Keratinocyte (primary cell): ENCODE results near the gene MYL5. TPM values are rescaled to one million over a fixed set of nuclear protein-coding genes. Genes with fewer than 3 reads are reported as not detected.

ENCODE experiments used
- DNase-seq: peaks from one replicate; pipeline ENCODE4 v3.0.0-alpha.2; 2011; ENCODE audit warnings: low read depth, missing footprints, low spot score
- FAIRE-seq: peaks from 2 replicates; lab custom pipeline; 2011; peaks lifted over from hg19 to GRCh38; lab: Jason Lieb, UNC
- H2AFZ ChIP-seq: 2 replicates; pipeline ENCODE4 v1.6.0; 2012; ENCODE audit warnings: low read length, control low read depth, inconsistent platforms; ENCODE audit not compliant: control insufficient read depth
- H3K27ac ChIP-seq: 2 replicates; pipeline ENCODE4 v1.5.1; 2011; ENCODE audit warnings: low read length; ENCODE audit not compliant: control insufficient read depth, insufficient read depth
- H3K27me3 ChIP-seq: 3 replicates; pipeline ENCODE4 v1.6.0; 2011; ENCODE audit warnings: low read length; ENCODE audit not compliant: control insufficient read depth, insufficient read depth; ENCODE audit errors: extremely low read depth
- H3K36me3 ChIP-seq, 2 experiments: 2 replicates in 1 of 2; 3 replicates in 1 of 2; pipeline ENCODE4 v1.5.1; 2011; ENCODE audit warnings: low read length in 2 of 2, mild to moderate bottlenecking in 1 of 2; ENCODE audit not compliant: control insufficient read depth in 2 of 2, insufficient read depth in 2 of 2; ENCODE audit errors: extremely low read depth in 1 of 2
- H3K4me1 ChIP-seq: 3 replicates; pipeline ENCODE4 v1.5.1; 2011; ENCODE audit warnings: low read length; ENCODE audit not compliant: control insufficient read depth, insufficient read depth; ENCODE audit errors: extremely low read depth
- H3K4me2 ChIP-seq: 3 replicates; pipeline ENCODE4 v1.6.0; 2011; ENCODE audit warnings: low read depth, low read length; ENCODE audit not compliant: control insufficient read depth, insufficient read depth; ENCODE audit errors: extremely low read depth
- H3K4me3 ChIP-seq, 3 experiments: fragments of 200-600 bp in 1 of 3; sonication (generic) in 1 of 3; 2 replicates in 2 of 3; 3 replicates in 1 of 3; pipeline ENCODE4 v1.5.1; 2011 to 2016; ENCODE audit warnings: low read length in 3 of 3, mild to moderate bottlenecking in 3 of 3, control low read depth in 2 of 3, inconsistent platforms in 1 of 3, low read depth in 1 of 3, mixed read lengths in 1 of 3, mixed run types in 1 of 3, moderate library complexity in 1 of 3; ENCODE audit not compliant: control insufficient read depth in 2 of 3, insufficient read depth in 2 of 3; ENCODE audit errors: extremely low read depth in 1 of 3
- H3K79me2 ChIP-seq: 2 replicates; pipeline ENCODE4 v1.6.0; 2012; ENCODE audit warnings: low read length; ENCODE audit not compliant: control insufficient read depth, insufficient read depth
- H3K9ac ChIP-seq: 3 replicates; pipeline ENCODE4 v1.6.0; 2011; ENCODE audit warnings: low read length; ENCODE audit not compliant: control insufficient read depth, insufficient read depth; ENCODE audit errors: extremely low read depth
- H3K9me1 ChIP-seq: 3 replicates; pipeline ENCODE4 v1.6.0; 2011; ENCODE audit warnings: low read length; ENCODE audit not compliant: control insufficient read depth, insufficient read depth; ENCODE audit errors: extremely low read depth
- H3K9me3 ChIP-seq: 2 replicates; pipeline ENCODE4 v1.5.1; 2012; ENCODE audit warnings: low read depth, low read length; ENCODE audit not compliant: control insufficient read depth
- H4K20me1 ChIP-seq: 3 replicates; pipeline ENCODE4 v1.6.0; 2011; ENCODE audit warnings: low read length; ENCODE audit not compliant: control insufficient read depth, insufficient read depth; ENCODE audit errors: extremely low read depth
- CTCF ChIP-seq, 3 experiments: IDR thresholded peaks in 1 of 3; conservative IDR thresholded peaks in 1 of 3; optimal IDR thresholded peaks in 1 of 3; 2 replicates in 2 of 3; 3 replicates in 1 of 3; pipeline versions ENCODE3 to v1.5.1; 2011; ENCODE audit warnings: low read length in 3 of 3, mild to moderate bottlenecking in 3 of 3, moderate library complexity in 2 of 3, control low read depth in 1 of 3, inconsistent platforms in 1 of 3; ENCODE audit not compliant: insufficient read depth in 2 of 3; ENCODE audit errors: extremely low read depth in 1 of 3
- EZH2 ChIP-seq: IDR thresholded peaks from one replicate; pipeline ENCODE4 v1.6.1; 2012; ENCODE audit warnings: inconsistent platforms, mild to moderate bottlenecking, low read length, moderate library complexity
- dilution Hi-C: fragments of 300-500 bp; cut with MboI; formaldehyde crosslinking; loops from one replicate; pipeline ENCODE4 v1.7.0; 2020; ENCODE audit warnings: low sequenced_read_pairs; ENCODE audit not compliant: extremely low pct_ligation_motif_present
- polyA plus RNA-seq, 5 experiments: library from polyadenylated mRNA; depleted of rRNA in 3 of 5; stranded (reverse) in 3 of 5; stranded (forward) in 1 of 5; unstranded in 1 of 5; fragments of >200 nt; gene quantifications; 1 replicate in 1 of 5; 2 replicates in 3 of 5; 3 replicates in 1 of 5; pipeline versions ENCODE4 v1.2.1 to v1.2.3, GENCODE V29; 2011 to 2012; ENCODE audit warnings: missing spikeins in 2 of 5, low read depth in 1 of 5, low replicate concordance in 1 of 5

Gene MYL5
- polyA plus RNA-seq, 1 donor (not counting 4 experiments of a cell fraction or from before 2014, with no cell fraction given) = 8.0 TPM

- TF ChIP-seq EZH2 (no peak), CTCF (optimal IDR thresholded peaks at IDR 0.05 in 1 of 3, IDR thresholded peaks at IDR 0.05 in 1 of 3, conservative IDR thresholded peaks at IDR 0.05 in 1 of 3; ENCODE audit: extremely low read depth in 1 of 3, insufficient read depth in 2 of 3, low read length in 3 of 3) (no peak)
- H3K9me1 ChIP-seq = no peaks in the 10 kb centered on the region
- H3K4me3 ChIP-seq = no peak overlapping the region
- peaks cover 18% of the 10 kb centered on the region for H3K27me3 ChIP-seq
- H3K4me2 ChIP-seq = no peak overlapping the region
- no peaks in the 10 kb centered on the region for H4K20me1 ChIP-seq
- no peak for DNase-seq
- dilution Hi-C loops = no loop called here
- H3K9ac ChIP-seq = no peak overlapping the region
- no peak for FAIRE-seq
- no peaks in the 10 kb centered on the region for H3K4me1 ChIP-seq
- H3K79me2 ChIP-seq = no peaks in the 10 kb centered on the region
- H2AFZ ChIP-seq = no peak overlapping the region
- no peak overlapping the region for H3K27ac ChIP-seq
- H3K36me3 ChIP-seq = no peaks in the 10 kb centered on the region
- H3K9me3 ChIP-seq = no peaks in the 10 kb centered on the region
Observed at GRCh38 chr4:649293-649625, 25.1 kb upstream of the MYL5 start.

- Histone ChIP-seq H3K4me1 (no peaks in the 10 kb centered on the region), H2AFZ (no peak overlapping the region), H3K36me3 (no peaks in the 10 kb centered on the region), H3K9me3 (no peaks in the 10 kb centered on the region), H3K79me2 (no peaks in the 10 kb centered on the region), H3K4me2 (no peak overlapping the region), H3K27me3 (peaks cover 18% of the 10 kb centered on the region), H3K4me3 (no peak overlapping the region), H4K20me1 (no peaks in the 10 kb centered on the region), H3K27ac (no peak overlapping the region), H3K9ac (no peak overlapping the region), H3K9me1 (no peaks in the 10 kb centered on the region)
- dilution Hi-C loops = no loop called here
- DNase-seq (no peak), FAIRE-seq (no peak)
- no peak for TF ChIP-seq EZH2
- no peak for TF ChIP-seq CTCF (optimal IDR thresholded peaks at IDR 0.05 in 1 of 3, IDR thresholded peaks at IDR 0.05 in 1 of 3, conservative IDR thresholded peaks at IDR 0.05 in 1 of 3; ENCODE audit: extremely low read depth in 1 of 3, insufficient read depth in 2 of 3, low read length in 3 of 3)
Observed at GRCh38 chr4:649751-650310, 24.5 kb upstream of the MYL5 start.
